H1 (cell line): Measurements from ENCODE around the gene OTUD6A. TPM values are rescaled to one million over a fixed set of nuclear protein-coding genes. Genes with fewer than 3 reads are reported as not detected.

Source experiments
- CHD1 ChIP-seq: IDR thresholded peaks from 2 replicates; pipeline ENCODE4 v1.6.1; 2012; ENCODE audit warnings: low read depth, low read length, improper control_type of control experiment
- JUND ChIP-seq: IDR thresholded peaks from 2 replicates; pipeline ENCODE4 v1.6.1; 2011; ENCODE audit warnings: mild to moderate bottlenecking, improper control_type of control experiment, low read length
- RBBP5 ChIP-seq: IDR thresholded peaks from 2 replicates; pipeline ENCODE4 v1.7.1; 2012; ENCODE audit warnings: low read depth, mild to moderate bottlenecking, inconsistent platforms, low read length, moderate library complexity, borderline replicate concordance
- SAP30 ChIP-seq: fragments of 300-600 bp; sonication (generic); IDR thresholded peaks from 2 replicates; pipeline ENCODE4 v1.7.1; 2012; ENCODE audit warnings: low read length, moderate library complexity, mild to moderate bottlenecking, inconsistent platforms; ENCODE audit not compliant: insufficient read depth, insufficient replicate concordance
- SP1 ChIP-seq: IDR thresholded peaks from 2 replicates; pipeline ENCODE4 v1.6.1; 2011; ENCODE audit warnings: low read depth, low read length
- TAF7 ChIP-seq: optimal IDR thresholded peaks from 2 replicates; pipeline ENCODE3; 2011; ENCODE audit warnings: low read depth, mild to moderate bottlenecking, inconsistent platforms, low read length, moderate library complexity, borderline replicate concordance
- TEAD4 ChIP-seq: IDR thresholded peaks from 2 replicates; pipeline ENCODE4 v1.6.1; 2012; ENCODE audit warnings: low read depth, low read length, inconsistent platforms, mixed read lengths
- polyA plus RNA-seq, 7 experiments: library from polyadenylated mRNA; depleted of rRNA in 3 of 7; stranded (reverse) in 5 of 7; unstranded in 2 of 7; fragments of >200 nt in 5 of 7; fragments of 200-250 nt in 2 of 7; gene quantifications; 1 replicate in 5 of 7; 2 replicates in 1 of 7; 4 replicates in 1 of 7; pipeline versions ENCODE4 v1.2.1 to v1.2.3, GENCODE V29; 2011 to 2013; ENCODE audit warnings: missing spikeins in 2 of 7, mixed read lengths in 2 of 7
- total RNA-seq: library from RNA; stranded (reverse); fragmentation: NEBNext Ultra II Directional; extraction: Animal tissue kit (Norgen Biotek cat#: 25700); gene quantifications from 2 replicates; pipeline ENCODE4 v1.2.1, GENCODE V29; 2021

Gene OTUD6A
- total and polyA plus RNA-seq, 2 of the 8 experiments (the other 6 are each of a cell fraction or from before 2014, with no cell fraction given) = 0.09 to 0.17 TPM

DNA sequence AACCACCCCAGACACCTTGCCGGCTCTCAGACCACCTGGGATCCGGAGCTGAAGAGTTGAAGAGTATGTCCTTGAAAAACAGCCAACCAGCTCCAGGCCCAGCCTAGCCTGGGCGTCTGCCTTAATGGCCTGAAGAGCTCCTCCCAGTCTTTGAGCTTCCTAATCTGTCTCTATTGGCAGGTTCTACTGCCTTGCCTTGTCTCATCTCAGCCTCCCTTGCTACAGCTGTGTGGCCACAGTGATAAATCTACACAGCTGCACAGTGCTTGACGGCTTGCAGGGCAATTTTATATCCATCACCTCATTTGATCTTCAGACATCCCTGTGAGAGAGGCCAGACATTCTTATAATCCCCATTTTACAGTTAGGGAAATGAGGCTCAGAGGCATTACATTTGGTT is 32.4 kb upstream of the OTUD6A start (continued):
- TF ChIP-seq SAP30 = no peak
- no peak for TF ChIP-seq CHD1
- TF ChIP-seq RBBP5 = no peak
- no peak for TF ChIP-seq JUND
- no peak for TF ChIP-seq SP1
- no peak for TF ChIP-seq TEAD4
- no peak for TF ChIP-seq TAF7
- TF ChIP-seq, all 59 proteins: peak for 0
